Embryonic facial prominence (tissue), 1 donor: ENCODE results near the gene TOR1AIP1.
"Not testable (repeated sequence)": the region's sequence is repeated elsewhere in the genome, so short reads cannot be mapped to it uniquely, and the experiment has no call there.

Experiments used
- DNase-seq: peaks from one replicate; pipeline ENCODE4 v3.0.0-alpha.2; 2016; ENCODE audit errors: extremely low spot score

TOR1AIP1 gene, protein sequence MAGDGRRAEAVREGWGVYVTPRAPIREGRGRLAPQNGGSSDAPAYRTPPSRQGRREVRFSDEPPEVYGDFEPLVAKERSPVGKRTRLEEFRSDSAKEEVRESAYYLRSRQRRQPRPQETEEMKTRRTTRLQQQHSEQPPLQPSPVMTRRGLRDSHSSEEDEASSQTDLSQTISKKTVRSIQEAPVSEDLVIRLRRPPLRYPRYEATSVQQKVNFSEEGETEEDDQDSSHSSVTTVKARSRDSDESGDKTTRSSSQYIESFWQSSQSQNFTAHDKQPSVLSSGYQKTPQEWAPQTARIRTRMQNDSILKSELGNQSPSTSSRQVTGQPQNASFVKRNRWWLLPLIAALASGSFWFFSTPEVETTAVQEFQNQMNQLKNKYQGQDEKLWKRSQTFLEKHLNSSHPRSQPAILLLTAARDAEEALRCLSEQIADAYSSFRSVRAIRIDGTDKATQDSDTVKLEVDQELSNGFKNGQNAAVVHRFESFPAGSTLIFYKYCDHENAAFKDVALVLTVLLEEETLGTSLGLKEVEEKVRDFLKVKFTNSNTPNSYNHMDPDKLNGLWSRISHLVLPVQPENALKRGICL

DNA sequence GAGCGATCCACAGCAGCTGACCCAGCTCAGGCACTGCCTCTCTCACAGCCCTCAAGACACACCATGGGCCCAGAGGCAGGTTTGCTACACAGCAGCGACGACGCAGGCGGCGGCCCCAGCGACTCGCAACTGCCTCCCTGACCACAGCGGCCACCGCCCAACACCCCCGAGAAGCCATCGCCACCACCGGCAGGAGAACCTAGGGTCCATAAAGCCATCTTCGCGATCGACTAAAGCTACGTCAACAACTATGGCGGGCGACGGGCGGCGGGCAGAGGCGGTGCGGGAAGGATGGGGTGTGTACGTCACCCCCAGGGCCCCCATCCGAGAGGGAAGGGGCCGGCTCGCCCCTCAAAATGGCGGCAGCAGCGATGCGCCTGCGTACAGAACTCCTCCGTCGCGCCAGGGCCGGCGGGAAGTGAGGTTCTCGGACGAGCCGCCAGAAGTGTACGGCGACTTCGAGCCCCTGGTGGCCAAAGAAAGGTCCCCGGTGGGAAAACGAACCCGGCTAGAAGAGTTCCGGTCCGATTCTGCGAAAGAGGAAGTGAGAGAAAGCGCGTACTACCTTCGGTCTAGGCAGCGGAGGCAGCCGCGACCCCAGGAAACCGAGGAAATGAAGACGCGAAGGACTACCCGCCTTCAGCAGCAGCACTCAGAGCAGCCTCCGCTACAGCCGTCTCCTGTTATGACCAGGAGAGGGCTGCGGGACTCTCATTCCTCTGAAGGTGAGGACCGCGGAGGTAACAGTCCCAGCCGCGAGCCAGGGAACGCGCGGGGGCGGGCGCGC is at the start of gene TOR1AIP1:
Gene TOR1AIP1 (plus strand): TSS at position 33 of the 787 bp plus-strand sequence. CDS start 218 bp downstream, at position 251.
- peak; percentile 95 for DNase-seq

DNA sequence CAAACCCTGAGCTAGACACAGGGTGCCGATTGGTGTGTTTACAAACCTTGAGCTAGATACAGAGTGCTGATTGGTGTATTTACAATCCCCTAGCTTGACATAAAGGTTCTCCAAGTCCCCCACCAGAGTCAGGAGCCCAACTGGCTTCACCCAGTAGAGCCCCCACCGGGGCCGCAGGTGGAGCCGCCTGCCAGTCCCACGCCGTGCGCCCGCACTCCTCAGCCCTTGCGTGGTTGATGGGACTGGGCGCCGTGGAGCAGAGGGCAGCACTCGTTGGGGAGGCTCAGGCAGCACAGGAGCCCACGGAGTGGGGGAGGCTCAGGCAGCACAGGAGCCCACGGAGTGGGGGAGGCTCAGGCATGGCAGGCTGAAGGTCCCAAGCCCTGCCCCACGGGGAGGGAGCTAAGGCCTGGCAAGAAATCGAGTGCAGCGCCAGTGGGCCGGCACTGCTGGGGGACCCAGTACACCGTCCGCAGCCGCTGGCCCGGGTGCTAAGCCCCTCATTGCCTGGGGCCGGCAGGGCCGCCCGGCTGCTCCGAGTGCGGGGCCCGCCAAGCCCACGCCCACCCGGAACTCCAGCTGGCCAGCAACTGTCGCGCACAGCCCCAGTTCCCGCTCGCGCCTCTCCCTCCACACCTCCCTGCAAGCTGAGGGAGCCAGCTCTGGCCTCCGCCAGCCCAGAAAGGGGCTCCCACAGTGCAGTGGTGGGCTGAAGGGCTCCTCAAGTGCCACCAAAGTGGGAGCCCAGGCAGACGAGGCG is 45.2 kb upstream of the TOR1AIP1 start:
- DNase-seq = not testable (repeated sequence)

DNA sequence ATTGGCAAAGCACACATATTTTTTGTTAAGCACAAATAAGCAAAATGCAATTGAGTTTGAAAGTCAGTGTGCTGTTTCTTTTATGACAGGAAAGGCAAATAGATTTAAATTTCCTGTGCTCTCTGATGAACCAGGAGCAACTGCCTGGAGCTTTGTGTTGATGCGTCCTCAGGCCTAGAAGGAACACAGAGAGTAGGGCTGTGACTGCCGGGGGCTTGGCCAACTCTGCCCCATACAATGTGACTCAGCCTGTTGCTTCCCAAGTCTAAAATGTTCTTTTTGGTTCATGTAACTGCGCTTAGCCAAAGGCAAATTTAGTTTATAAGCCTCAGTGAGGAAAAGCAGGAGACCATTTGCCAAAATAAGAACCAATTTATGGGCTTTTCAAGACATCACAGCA is 42.0 kb upstream of the TOR1AIP1 start:
- no peak for DNase-seq

DNA sequence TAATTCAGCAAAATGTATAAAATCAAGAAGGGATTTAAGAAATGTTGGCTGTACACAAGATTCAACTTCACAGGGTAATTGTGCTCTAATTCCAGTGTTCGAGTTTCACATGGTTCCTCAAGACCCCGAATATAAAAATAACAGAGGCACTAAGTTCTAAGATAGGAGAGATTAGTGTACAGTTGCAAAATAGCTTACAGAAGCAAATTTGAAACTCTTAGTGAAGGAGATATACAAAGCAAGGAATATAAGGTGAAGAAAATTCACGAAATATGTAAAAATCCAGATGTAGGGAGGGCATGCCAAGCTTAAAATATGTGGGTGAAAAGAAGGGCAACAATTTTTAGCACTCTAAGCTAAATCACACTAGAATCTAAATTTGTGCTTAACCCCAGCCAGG is 33.9 kb upstream of the TOR1AIP1 start:
- no peak for DNase-seq

DNA sequence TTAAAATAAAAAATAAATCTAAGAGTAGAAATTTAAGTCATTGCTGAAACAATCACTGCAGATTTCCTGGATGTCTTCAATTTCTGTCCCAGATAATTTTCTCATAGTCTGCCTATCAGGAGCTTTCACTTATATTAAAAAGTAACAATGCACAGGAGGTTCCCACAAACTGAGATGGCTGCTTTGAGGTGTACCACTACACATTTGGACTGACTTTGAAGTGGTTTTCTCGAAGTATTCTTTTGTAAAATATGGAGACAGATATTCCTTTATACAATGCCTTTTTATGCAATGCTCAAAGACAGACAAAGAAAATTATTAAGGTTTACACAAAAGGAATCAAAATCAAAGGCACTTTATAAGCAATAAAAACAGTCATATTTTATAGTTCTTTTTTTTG is 29.0 kb upstream of the TOR1AIP1 start:
- no peak for DNase-seq

DNA sequence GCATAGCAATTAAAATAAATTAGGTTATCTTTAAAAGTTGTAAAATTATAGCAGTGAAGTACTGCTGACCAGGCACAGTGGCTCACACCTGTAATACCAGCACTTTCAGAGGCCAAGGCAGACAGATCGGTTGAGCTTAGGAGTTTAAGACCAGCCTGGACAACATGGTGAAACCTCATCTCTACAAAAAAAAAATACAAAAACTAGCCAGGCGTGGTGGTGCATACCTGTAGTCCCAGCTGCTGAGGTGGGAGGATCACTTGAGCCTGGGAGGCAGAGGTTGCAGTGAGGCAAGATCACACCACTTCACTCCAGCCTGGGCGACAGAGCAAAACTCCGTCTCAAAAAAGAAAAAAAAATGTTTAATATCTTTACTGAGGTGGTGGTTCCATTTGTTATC is 26.3 kb upstream of the TOR1AIP1 start:
- not testable (repeated sequence) for DNase-seq

DNA sequence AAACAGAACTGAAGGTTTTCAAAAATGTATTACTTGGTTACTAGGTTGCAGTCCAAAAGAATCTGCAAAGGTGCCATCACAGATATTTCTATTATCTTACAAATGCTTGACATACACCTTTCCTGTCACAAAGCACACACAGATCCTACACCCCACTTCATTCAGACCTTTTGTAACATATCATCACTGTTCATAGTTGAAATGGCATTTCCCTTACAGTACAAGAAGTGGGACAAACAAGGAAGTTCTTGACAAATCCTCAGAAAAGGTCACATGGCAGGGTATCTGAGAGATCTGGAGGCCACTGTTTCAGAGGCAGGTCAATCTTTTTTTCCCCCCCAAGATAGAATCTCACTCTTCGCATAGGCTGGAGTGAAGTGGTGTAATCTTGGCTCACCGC is 25.8 kb upstream of the TOR1AIP1 start:
- DNase-seq = no peak

DNA sequence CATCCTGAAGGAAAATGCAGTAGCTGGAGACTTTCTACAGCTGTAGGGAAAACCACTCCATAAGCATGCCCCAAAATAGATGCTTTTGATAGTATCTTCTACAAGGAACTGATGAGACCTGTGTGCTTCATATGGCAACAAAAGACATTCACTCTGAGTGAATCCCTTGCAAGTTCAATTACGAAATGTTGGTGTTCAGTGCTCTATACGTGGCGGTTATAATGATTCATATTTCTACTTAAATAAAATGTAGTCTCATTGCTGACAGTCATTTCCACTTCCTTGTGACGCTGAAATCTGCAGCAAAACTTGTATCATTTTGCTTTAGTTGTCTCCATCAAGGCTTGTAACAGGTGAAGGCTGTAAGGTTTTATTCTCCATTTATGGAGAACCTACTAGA is 25.1 kb upstream of the TOR1AIP1 start:
- no peak for DNase-seq

DNA sequence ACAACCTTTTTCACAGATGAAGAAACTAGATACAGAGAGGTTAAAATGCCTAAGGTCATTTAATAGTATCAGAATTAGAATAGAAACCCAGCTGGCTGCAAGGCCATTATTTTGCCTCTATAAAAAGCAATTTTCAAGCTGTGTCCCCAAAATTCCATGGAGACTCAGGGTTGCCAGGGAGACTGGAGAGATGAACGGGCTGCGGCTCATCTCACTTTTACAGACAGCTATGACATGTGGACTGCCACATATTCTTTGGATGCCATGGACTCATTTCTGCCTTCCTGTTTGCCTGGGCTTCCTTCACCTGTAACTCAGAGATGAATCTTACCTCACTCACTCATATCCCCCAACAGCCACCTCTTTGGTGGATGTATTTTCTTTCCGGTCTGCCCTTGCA is 21.4 kb upstream of the TOR1AIP1 start:
- DNase-seq = no peak

DNA sequence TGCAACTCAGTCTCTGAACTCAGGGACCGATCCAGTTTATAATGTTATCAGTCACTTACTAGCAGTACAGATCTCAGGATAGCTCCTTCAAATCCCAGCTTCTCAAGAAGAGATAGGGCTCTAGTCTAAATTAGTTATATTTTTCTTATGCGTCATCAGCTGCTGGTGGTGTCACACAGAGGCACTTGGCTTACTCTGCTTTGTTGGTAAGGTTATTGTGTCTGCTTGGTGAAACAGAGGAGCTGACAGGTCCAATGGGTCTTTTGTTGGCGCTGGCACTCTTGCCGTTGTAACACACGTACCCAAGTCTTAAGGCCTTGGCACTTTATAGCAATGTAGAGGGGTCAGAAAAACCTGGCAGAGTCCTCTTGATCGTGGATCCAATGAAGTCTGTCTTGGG is 16.7 kb upstream of the TOR1AIP1 start:
- no peak for DNase-seq

DNA sequence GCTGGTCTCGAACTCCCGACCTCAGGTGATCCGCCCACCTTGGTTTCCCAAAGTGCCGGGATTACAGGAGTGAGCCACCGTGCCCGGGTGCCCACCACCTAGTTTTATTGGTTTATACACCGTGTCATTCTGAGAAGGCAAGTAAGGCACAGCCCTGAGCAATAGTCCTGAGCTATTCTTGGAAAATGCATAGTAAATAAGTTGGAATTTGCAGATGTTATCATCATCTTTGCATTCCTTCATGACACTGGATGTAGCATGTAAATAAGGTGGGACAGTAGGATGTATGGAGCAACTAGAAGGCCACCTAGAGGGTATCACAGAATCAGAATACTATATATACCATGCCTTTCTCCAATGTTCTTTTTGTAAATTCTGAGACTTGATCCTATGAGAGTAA is 15.5 kb upstream of the TOR1AIP1 start:
- no peak for DNase-seq

DNA sequence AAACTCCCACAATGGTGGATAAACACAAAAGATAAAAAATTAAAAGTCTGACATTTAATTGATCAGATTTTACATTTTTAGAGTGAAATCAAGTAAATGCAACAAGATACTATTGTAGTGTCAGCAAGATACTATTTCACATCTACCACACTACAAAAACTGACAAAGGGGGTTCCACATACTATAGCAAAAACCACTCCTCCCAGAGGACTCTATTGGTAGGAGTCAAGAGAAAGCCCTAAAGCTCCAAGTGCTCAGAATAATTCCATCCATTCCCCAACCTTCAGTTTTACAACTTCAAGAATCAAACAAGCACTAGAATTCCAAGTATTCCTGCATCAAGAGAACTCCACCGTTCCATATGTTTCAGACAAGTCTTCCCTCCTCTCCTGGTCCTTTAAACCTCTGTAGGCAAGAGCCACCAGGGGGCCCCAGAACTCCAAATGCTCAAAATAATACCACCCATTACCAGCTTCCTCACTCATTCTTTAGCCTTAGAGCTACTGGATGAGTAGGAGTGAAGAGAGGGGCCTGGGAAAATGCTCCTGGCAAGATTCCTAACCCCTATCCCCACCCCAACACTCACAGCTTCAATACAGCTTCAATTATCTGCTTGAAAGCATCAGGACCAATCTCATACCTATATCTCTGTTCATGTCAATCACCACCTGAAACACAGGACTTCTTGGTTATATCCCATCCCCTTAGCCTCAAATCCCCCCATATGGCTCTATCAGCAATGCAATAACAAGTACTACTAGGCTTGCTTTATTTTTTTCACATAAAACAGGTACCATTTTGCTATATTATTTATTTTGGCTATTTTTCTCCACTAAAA is 14.4 kb upstream of the TOR1AIP1 start:
- no peak for DNase-seq

DNA sequence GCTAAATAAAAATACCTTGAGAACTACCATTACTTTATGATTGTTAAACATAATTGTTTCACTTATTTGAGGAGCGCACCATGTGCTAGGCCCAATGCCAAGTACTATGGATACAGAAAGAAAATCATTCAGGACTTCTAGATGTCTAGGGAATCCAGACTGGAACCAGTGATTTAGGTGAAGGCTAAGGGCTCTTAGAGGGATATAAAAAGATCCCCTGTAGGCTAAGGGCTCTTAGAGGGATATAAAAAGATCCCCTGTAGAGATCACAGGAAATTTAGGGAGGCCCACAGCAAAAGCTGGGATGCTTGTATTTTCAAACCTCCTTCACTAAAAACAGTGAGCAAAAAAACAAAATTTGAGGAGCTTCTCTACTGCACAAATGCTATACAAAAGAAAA is 11.2 kb upstream of the TOR1AIP1 start:
- DNase-seq = no peak

DNA sequence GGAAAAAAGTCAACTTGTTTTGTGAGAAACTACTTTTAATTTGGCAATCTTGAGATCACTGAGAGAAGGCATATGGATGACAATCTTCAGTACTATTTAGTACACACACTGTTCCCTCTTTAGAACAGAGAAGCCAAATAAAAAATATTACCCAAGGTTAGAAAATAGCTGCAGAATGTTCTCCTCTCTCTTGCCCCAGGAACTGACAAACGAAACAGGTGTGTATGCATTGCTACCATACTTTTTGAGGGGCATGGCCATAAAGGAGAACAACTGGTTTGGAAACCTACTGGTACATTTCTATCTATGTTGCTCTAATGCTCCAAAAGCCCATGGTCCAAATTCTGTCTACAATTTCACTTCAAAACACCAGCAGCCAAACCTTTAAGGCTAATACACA is 10.1 kb upstream of the TOR1AIP1 start:
- no peak for DNase-seq

DNA sequence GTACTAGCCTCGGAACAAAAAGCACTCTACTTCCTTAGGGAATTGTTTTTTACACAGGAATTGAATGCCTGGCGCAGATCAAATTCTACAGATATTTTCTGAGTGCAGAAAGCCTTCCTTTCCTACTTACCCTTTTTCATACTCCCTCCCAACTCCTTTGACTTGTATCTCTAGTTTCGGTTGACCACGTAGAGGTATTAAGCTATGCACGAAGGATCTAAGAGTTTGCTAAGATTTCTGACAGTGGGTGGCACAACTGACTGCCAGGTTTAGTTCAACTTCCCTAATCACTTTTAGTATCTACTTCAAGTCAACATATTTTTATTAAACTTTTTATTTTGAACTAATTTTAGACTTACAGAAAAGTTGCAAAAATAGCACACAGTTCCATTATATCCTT is 9.5 kb upstream of the TOR1AIP1 start:
- no peak for DNase-seq

DNA sequence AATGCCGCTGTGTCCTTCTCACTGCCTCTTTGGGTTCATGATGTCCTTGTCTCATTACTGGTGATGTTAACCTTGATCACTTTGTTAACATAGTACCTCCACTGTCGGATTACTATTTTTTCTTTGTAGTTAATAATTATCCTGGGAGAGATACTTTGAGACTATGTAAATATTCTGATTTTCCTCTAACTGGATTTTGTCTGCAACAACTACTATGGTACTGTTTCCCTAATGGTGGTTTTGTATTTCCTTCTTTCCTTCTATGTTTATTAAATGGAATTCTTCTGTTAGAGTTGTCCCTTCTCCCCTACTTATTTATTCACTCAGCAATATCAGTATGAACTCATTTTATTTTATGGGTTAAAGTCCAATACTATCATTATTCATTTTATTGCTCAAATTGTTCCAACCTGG is 8.6 kb upstream of the TOR1AIP1 start:
- no peak for DNase-seq

DNA sequence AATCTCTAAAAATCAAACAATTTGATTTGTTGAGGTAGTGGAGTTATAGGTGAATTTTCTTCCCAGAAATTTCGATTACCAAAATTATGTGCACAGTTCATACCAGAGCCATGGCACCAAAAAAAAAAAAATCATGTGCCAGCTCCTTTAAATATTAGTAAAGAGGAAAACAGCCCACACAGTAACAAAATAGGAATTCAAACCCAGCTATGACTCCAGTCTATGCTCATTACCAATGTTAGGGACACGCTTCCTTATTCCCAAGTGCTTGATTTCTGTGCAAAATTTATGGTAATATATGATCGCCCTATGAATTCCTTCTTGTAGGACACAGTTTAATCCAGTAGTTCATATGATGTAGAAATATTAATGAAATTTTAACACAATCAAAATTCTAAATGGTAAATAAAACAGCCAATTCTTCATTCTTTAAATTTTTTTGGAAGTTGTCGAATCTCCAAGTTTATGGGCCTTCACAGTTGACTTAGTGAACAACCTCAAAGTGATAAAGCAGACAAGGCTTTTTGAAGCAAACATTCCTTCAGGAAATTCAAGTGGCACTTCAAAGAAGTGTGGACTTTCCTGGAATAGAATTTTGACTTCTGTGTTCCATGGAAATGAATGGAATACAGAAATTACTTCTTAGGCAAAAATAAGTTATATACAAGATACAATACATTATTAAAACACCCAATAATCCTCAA is 6.3 kb upstream of the TOR1AIP1 start:
- DNase-seq = no peak

DNA sequence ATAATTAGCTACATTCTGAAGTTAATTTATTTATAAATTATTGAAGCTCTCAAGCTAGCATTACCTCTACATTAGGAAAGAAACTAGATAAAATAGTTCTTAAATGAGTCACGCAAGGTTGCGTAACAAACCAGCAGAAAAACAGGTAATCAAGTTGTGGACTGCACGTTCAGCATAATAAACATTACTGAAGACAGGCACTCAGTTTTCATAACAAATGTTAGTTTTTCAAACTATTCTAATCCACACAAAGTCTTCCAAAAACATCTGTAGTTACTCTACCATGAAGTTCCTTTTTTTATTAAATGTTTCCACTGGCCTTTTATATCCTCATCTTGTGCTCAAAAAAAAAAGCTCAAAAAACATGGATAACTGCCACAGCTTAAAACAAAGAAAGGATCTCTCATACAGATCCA is 5.8 kb upstream of the TOR1AIP1 start:
- no peak for DNase-seq

DNA sequence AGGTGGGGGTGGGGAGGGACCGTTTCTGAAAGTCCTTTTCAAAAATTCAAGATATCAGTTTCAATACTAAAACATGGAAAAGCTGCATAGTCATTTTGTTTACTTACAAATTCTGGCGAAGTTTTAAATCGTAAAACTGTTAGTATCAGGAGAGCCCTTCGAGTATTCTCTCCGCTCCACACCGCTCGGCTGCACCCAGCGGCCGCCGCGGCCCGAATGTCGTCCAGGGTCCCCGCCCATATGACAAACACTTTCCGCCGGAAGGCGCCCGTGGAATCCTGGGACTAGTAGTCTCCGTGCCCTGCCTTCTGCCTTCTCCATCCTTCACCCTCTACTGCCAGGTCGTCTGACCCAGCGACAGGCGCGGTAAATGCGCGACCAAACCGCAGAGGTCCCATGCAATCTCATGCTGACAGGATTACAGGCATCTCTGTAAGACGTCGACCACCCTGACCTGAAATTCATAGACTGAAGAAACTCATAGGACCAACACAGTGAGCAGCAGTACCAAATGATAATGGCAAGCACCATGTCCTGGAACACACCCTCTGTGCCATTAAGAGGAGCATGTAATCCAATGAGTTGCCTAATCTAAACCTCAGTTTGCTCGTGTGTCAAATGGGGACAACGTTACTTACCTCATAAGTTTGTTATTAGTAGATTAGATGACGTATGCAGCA is 4.4 kb upstream of the TOR1AIP1 start, which contains the start of gene TOR1AIP2:
Gene TOR1AIP2 (minus strand): TSS at position 218 of the 680 bp plus-strand sequence. CDS start 25,138 bp downstream, outside the sequence.
- peak; percentile 86 for DNase-seq

DNA sequence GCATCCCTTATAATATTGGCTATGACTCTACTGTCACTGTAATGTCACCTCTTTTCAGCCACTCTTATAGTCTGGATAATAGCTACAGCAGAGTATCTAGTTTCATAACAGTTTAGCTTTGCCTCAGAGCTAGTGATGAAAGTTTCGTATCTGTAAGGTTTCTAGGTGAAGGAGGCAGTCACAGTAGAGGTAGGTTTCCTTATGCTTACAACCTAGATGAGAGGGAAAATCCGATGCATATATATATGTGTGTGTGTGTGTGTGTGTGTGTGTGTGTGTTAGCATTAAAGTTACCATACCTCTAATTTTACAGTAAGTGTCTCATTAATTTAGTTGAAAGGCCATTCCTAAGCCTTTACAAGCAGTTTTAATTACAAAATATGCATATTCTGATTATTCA is 2.3 kb upstream of the TOR1AIP1 start:
- DNase-seq = no peak
